A549 (cell line): ENCODE measurements around the gene HADHB. TPM values are rescaled to one million over a fixed set of nuclear protein-coding genes. Genes with fewer than 3 reads are reported as not detected.

Source experiments
- ATAC-seq, 2 experiments: fragments of 200-7000 bp in 1 of 2; fragments of >200 bp in 1 of 2; cut with Nextera tagmentation in 1 of 2; cut with Tn5 transposase in 1 of 2; 3 replicates each; pipeline versions ENCODE4 v1.8.0 to v1.9.1; 2018 to 2020; ENCODE audit warnings: mild to moderate bottlenecking in 1 of 2, moderate library complexity in 1 of 2
- CTCF ChIA-PET: fragments of 300-600 bp; sonication (Branson Sonifier 250); formaldehyde crosslinking; extraction: SDS; loops from one replicate; lab custom pipeline; 2021; ENCODE audit warnings: antibody characterized with exemption, inconsistent platforms; lab: Yijun Ruan, JAX
- POLR2A ChIA-PET: fragments of 350-600 bp; formaldehyde crosslinking; extraction: SDS; loops from one replicate; lab custom pipeline; 2021; ENCODE audit warnings: antibody characterized with exemption, inconsistent platforms; lab: Yijun Ruan, JAX
- DNase-seq, 2 experiments: peaks; one replicate each; pipeline versions ENCODE4 v3.0.0 to v3.0.0-alpha.2; 2011 to 2016; ENCODE audit warnings: low read depth in 1 of 2, low spot score in 1 of 2
- FAIRE-seq: peaks from 2 replicates; lab custom pipeline; 2011; peaks lifted over from hg19 to GRCh38; lab: Jason Lieb, UNC
- H3K27ac ChIP-seq, 2 experiments: fragments of >200 bp; sonication (Bioruptor Twin); formaldehyde crosslinking; 3 replicates each; pipeline ENCODE4 v1.5.1; 2016 to 2017
- H3K4me1 ChIP-seq: fragments of >200 bp; sonication (Bioruptor Twin); formaldehyde crosslinking; 3 replicates; pipeline ENCODE4 v1.6.1; 2016
- H3K4me2 ChIP-seq: fragments of >200 bp; sonication (Bioruptor Twin); formaldehyde crosslinking; 3 replicates; pipeline ENCODE4 v1.6.1; 2016
- H3K4me3 ChIP-seq: fragments of >200 bp; sonication (Bioruptor Twin); formaldehyde crosslinking; 3 replicates; pipeline ENCODE4 v1.5.1; 2016
- H3K9me3 ChIP-seq: fragments of >200 bp; sonication (Bioruptor Twin); formaldehyde crosslinking; 3 replicates; pipeline ENCODE4 v1.6.1; 2016
- CEBPB ChIP-seq, 2 experiments: fragments of >200 bp in 1 of 2; sonication (Bioruptor Twin) in 1 of 2; formaldehyde crosslinking in 1 of 2; IDR thresholded peaks; 2 replicates each; pipeline ENCODE4 v1.6.1; 2012 to 2016
- CHD4 ChIP-seq: fragments of 200-600 bp; sonication (generic); IDR thresholded peaks from 2 replicates; pipeline ENCODE4 v1.6.1; 2016; ENCODE audit warnings: antibody characterized with exemption, mild to moderate bottlenecking, borderline replicate concordance
- EHMT2 ChIP-seq: fragments of 200-600 bp; sonication (generic); IDR thresholded peaks from 2 replicates; pipeline ENCODE4 v1.6.1; 2016; ENCODE audit warnings: antibody characterized with exemption, low read depth, mild to moderate bottlenecking, moderate library complexity
- EP300 ChIP-seq, 2 experiments: fragments of >200 bp; sonication (Bioruptor Twin); formaldehyde crosslinking; IDR thresholded peaks; 2 replicates in 1 of 2; 3 replicates in 1 of 2; pipeline ENCODE4 v1.6.1; 2016 to 2017
- GATA3 ChIP-seq: IDR thresholded peaks from 2 replicates; pipeline ENCODE4 v1.6.1; 2012; ENCODE audit warnings: borderline replicate concordance
- HOXB5 ChIP-seq: fragments of 250-450 bp; sonication (Bioruptor Pico); IDR thresholded peaks from 2 replicates; pipeline ENCODE4 v1.5.0; 2020; ENCODE audit warnings: mild to moderate bottlenecking, moderate library complexity
- JUN ChIP-seq, 2 experiments: fragments of >200 bp; sonication (Bioruptor Twin); formaldehyde crosslinking; IDR thresholded peaks; 2 replicates in 1 of 2; 3 replicates in 1 of 2; pipeline ENCODE4 v1.6.1; 2016 to 2017
- JUNB ChIP-seq: fragments of >200 bp; sonication (Bioruptor Twin); formaldehyde crosslinking; IDR thresholded peaks from 2 replicates; pipeline ENCODE4 v1.6.1; 2016
- KDM5A ChIP-seq: fragments of 200-600 bp; sonication (generic); IDR thresholded peaks from 2 replicates; pipeline ENCODE4 v1.6.1; 2016; ENCODE audit warnings: antibody characterized with exemption, mild to moderate bottlenecking
- MAFK ChIP-seq: fragments of 450-650 bp; IDR thresholded peaks from 2 replicates; pipeline ENCODE4 v1.6.1; 2014; ENCODE audit not compliant: partially characterized antibody
- POLR2AphosphoS2 ChIP-seq: conservative IDR thresholded peaks from 2 replicates; pipeline ENCODE4 v1.6.1; 2012; ENCODE audit warnings: low read length, improper control_type of control experiment, inconsistent platforms
- RCOR1 ChIP-seq: fragments of 150-350 bp; IDR thresholded peaks from 2 replicates; pipeline ENCODE4 v1.6.1; 2014; ENCODE audit warnings: antibody characterized with exemption, low read length, low read depth
- RFX5 ChIP-seq: fragments of 450-650 bp; IDR thresholded peaks from 2 replicates; pipeline ENCODE4 v1.7.1; 2014; ENCODE audit warnings: antibody characterized with exemption, mild to moderate bottlenecking, moderate library complexity
- RNF2 ChIP-seq: fragments of 200-600 bp; sonication (generic); IDR thresholded peaks from 2 replicates; pipeline ENCODE4 v1.6.1; 2016; ENCODE audit warnings: low read depth, mild to moderate bottlenecking, antibody characterized with exemption, moderate library complexity, borderline replicate concordance
- SREBF2 ChIP-seq: fragments of 450-650 bp; IDR thresholded peaks from 2 replicates; pipeline ENCODE4 v1.6.1; 2014; ENCODE audit warnings: mild to moderate bottlenecking, moderate library complexity
- TFCP2L1 ChIP-seq: fragments of 250-450 bp; sonication (Bioruptor Pico); IDR thresholded peaks from 2 replicates; pipeline ENCODE4 v1.5.0; 2021; ENCODE audit warnings: mild to moderate bottlenecking
- ZC3H11A ChIP-seq: fragments of 450-650 bp; IDR thresholded peaks from 2 replicates; pipeline ENCODE4 v1.6.1; 2014; ENCODE audit warnings: antibody characterized with exemption, mild to moderate bottlenecking
- ZFP36 ChIP-seq: fragments of 450-650 bp; IDR thresholded peaks from 2 replicates; pipeline ENCODE4 v1.6.1; 2014; ENCODE audit warnings: borderline replicate concordance; ENCODE audit not compliant: partially characterized antibody
- ZNF302 ChIP-seq: fragments of 250-450 bp; sonication (Bioruptor Pico); IDR thresholded peaks from 2 replicates; pipeline ENCODE4 v1.9.0; 2021; ENCODE audit warnings: inconsistent platforms, mild to moderate bottlenecking, moderate library complexity
- WGBS: methylation state at CpG from one replicate; pipeline ENCODE4 v1.1.6; 2017; ENCODE audit errors: missing lambda C conversion rate; 5-methylcytosine and 5-hydroxymethylcytosine counted together
- polyA plus RNA-seq, 4 experiments: library from polyadenylated mRNA; depleted of rRNA in 3 of 4; stranded (reverse); fragments of >200 nt; fragmentation: RNase III in 1 of 4; extraction: RNeasy Plus Mini Kit Qiagen cat#74134 plus additional on column Dnase treatment in 1 of 4; gene quantifications; 2 replicates in 3 of 4; 3 replicates in 1 of 4; pipeline ENCODE4 v1.2.3, GENCODE V29; 2011 to 2017
- TF ChIP-seq, protein P1 (sequence below): fragments of 200-600 bp; sonication (generic); IDR thresholded peaks from 2 replicates; pipeline ENCODE4 v1.6.1; 2016; ENCODE audit warnings: antibody characterized with exemption, mild to moderate bottlenecking, moderate library complexity
- TF ChIP-seq, protein P2 (sequence below): IDR thresholded peaks from 2 replicates; pipeline ENCODE4 v1.6.1; 2012; ENCODE audit warnings: low read depth, borderline replicate concordance
- TF ChIP-seq, protein P3 (sequence below): fragments of 150-350 bp; IDR thresholded peaks from 2 replicates; pipeline ENCODE4 v1.6.1; 2014; ENCODE audit warnings: low read depth, mild to moderate bottlenecking, low read length
- TF ChIP-seq, protein P4 (sequence below): IDR thresholded peaks from 2 replicates; pipeline ENCODE4 v1.6.1; 2012
- TF ChIP-seq, protein P5 (sequence below): fragments of >200 bp; sonication (Bioruptor Twin); formaldehyde crosslinking; IDR thresholded peaks from 3 replicates; pipeline ENCODE4 v1.6.1; 2016
- TF ChIP-seq, protein P6 (sequence below): fragments of >200 bp; sonication (Bioruptor Twin); formaldehyde crosslinking; IDR thresholded peaks from 3 replicates; pipeline ENCODE4 v1.5.1; 2016

The HADHB gene
- polyA plus RNA-seq, 2 of the 4 experiments (the other 2 are of a cell fraction), result 95.4 to 161 TPM

DNA sequence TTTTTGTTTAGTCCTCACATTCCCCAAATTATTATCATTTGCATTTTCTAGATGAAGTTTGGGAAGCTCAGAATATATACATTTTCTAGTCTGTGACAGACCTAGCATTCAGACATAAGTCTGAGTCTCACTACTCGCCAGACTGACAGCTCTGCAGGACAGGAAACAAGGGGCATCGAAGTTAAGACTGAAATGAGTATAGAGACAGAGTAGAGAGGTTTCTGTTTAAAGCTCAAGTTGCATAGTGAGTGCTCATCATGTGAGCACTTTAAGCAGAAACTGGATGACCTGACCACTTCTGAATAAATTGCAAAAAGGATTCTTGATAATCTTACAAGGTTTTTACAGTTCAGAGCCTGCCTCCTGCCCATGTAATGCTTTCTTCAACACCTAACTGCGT is 1.1 kb downstream of the HADHB start:
- Histone ChIP-seq H3K4me3 (peak overlapping the region; percentile 74), H3K4me1 (peaks cover 28% of the 10 kb centered on the region), H3K9me3 (no peaks in the 10 kb centered on the region), H3K4me2 (peak overlapping the region; percentile 83), H3K27ac (peak overlapping the region; percentile 77 to 94; a peak in 4 of 6 replicates)
- WGBS, result 21% methylated on average over 3 of the region's 3 CpGs
- CTCF ChIA-PET, result interaction anchor here (1.9 to 5.4 kb wide), 4 partner anchors 14 to 254 kb away, joined by 4 to 44 read pairs (median 8); no protein-coding TSS in a partner anchor
- TF ChIP-seq SREBF2 (no peak), GATA3 (no peak), ZNF302 (CRISPR knock-in tag) (no peak), JUNB (no peak), ZFP36 (no peak), EHMT2 (no peak), JUN (IDR thresholded peaks at IDR 0.05) (no peak), CHD4 (no peak), RNF2 (no peak), MAFK (no peak), CEBPB (IDR thresholded peaks at IDR 0.05) (no peak), RCOR1 (no peak), EP300 (IDR thresholded peaks at IDR 0.05) (no peak), POLR2AphosphoS2 (no peak), TFCP2L1 (no peak)
- TF ChIP-seq, protein P1, sequence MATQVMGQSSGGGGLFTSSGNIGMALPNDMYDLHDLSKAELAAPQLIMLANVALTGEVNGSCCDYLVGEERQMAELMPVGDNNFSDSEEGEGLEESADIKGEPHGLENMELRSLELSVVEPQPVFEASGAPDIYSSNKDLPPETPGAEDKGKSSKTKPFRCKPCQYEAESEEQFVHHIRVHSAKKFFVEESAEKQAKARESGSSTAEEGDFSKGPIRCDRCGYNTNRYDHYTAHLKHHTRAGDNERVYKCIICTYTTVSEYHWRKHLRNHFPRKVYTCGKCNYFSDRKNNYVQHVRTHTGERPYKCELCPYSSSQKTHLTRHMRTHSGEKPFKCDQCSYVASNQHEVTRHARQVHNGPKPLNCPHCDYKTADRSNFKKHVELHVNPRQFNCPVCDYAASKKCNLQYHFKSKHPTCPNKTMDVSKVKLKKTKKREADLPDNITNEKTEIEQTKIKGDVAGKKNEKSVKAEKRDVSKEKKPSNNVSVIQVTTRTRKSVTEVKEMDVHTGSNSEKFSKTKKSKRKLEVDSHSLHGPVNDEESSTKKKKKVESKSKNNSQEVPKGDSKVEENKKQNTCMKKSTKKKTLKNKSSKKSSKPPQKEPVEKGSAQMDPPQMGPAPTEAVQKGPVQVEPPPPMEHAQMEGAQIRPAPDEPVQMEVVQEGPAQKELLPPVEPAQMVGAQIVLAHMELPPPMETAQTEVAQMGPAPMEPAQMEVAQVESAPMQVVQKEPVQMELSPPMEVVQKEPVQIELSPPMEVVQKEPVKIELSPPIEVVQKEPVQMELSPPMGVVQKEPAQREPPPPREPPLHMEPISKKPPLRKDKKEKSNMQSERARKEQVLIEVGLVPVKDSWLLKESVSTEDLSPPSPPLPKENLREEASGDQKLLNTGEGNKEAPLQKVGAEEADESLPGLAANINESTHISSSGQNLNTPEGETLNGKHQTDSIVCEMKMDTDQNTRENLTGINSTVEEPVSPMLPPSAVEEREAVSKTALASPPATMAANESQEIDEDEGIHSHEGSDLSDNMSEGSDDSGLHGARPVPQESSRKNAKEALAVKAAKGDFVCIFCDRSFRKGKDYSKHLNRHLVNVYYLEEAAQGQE, result no peak
- TF ChIP-seq, protein P2, sequence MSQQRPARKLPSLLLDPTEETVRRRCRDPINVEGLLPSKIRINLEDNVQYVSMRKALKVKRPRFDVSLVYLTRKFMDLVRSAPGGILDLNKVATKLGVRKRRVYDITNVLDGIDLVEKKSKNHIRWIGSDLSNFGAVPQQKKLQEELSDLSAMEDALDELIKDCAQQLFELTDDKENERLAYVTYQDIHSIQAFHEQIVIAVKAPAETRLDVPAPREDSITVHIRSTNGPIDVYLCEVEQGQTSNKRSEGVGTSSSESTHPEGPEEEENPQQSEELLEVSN, result no peak
- TF ChIP-seq, protein P3, sequence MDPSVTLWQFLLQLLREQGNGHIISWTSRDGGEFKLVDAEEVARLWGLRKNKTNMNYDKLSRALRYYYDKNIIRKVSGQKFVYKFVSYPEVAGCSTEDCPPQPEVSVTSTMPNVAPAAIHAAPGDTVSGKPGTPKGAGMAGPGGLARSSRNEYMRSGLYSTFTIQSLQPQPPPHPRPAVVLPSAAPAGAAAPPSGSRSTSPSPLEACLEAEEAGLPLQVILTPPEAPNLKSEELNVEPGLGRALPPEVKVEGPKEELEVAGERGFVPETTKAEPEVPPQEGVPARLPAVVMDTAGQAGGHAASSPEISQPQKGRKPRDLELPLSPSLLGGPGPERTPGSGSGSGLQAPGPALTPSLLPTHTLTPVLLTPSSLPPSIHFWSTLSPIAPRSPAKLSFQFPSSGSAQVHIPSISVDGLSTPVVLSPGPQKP, result no peak
- TF ChIP-seq, protein P4, sequence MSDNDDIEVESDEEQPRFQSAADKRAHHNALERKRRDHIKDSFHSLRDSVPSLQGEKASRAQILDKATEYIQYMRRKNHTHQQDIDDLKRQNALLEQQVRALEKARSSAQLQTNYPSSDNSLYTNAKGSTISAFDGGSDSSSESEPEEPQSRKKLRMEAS, result no peak
- TF ChIP-seq, protein P5, sequence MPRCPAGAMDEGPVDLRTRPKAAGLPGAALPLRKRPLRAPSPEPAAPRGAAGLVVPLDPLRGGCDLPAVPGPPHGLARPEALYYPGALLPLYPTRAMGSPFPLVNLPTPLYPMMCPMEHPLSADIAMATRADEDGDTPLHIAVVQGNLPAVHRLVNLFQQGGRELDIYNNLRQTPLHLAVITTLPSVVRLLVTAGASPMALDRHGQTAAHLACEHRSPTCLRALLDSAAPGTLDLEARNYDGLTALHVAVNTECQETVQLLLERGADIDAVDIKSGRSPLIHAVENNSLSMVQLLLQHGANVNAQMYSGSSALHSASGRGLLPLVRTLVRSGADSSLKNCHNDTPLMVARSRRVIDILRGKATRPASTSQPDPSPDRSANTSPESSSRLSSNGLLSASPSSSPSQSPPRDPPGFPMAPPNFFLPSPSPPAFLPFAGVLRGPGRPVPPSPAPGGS, result no peak
- FAIRE-seq, result no peak
- POLR2A ChIA-PET, result interaction anchor here (4.1 kb wide), 1 partner anchor 100 kb away, joined by 18 read pairs; the partner anchor contains the start of genes ADGRF3 and SELENOI
- DNase-seq, result no peak
- no peak for ATAC-seq

DNA sequence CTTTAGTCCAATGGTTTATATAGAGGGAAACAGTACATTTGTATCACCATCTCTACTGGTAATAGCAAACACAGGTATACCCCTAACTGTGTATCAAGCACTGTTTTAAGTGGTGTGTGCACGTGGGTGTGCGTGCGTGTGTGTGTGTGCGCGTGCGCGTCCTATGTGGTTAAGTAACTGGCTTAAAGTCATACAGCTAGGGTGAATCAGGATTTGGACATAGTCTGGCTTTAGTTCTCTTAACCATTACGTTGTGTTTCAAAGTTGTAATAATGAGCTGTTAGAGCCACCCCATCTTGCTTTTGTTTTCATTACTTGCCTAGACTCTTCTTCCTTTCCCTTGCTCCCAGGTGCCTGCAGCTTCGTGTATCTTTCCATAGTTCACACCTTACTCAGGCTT is 2.1 kb downstream of the HADHB start:
- FAIRE-seq (no peak), DNase-seq (peak in 1 of 2 experiments; percentile 28), ATAC-seq (no peak)
- 83% methylated on average over 9 of the region's 9 CpGs for WGBS
- no peak overlapping the region for H3K4me3 ChIP-seq
- H3K4me1 ChIP-seq, result peaks cover 19% of the 10 kb centered on the region; the same call in 2 of the 3 replicates
- no peak overlapping the region for H3K27ac ChIP-seq
- ChIA-PET POLR2A (interaction anchor here (4.1 kb wide), 1 partner anchor 99 kb away, joined by 18 read pairs; the partner anchor contains the start of genes ADGRF3 and SELENOI), CTCF (interaction anchor here (0.7 to 5.4 kb wide), 5 partner anchors 12 to 256 kb away, joined by 3 to 44 read pairs (median 3); no protein-coding TSS in a partner anchor)
- H3K9me3 ChIP-seq, result no peaks in the 10 kb centered on the region
- H3K4me2 ChIP-seq, result peak overlapping the region; percentile 83
- TF ChIP-seq ZC3H11A, result no peak
- TF ChIP-seq, protein P2, result no peak
- TF ChIP-seq, protein P6, sequence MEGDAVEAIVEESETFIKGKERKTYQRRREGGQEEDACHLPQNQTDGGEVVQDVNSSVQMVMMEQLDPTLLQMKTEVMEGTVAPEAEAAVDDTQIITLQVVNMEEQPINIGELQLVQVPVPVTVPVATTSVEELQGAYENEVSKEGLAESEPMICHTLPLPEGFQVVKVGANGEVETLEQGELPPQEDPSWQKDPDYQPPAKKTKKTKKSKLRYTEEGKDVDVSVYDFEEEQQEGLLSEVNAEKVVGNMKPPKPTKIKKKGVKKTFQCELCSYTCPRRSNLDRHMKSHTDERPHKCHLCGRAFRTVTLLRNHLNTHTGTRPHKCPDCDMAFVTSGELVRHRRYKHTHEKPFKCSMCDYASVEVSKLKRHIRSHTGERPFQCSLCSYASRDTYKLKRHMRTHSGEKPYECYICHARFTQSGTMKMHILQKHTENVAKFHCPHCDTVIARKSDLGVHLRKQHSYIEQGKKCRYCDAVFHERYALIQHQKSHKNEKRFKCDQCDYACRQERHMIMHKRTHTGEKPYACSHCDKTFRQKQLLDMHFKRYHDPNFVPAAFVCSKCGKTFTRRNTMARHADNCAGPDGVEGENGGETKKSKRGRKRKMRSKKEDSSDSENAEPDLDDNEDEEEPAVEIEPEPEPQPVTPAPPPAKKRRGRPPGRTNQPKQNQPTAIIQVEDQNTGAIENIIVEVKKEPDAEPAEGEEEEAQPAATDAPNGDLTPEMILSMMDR, result no peak
- TF ChIP-seq RFX5, result no peak
- TF ChIP-seq KDM5A, result no peak
- TF ChIP-seq TFCP2L1, result no peak
- no peak for TF ChIP-seq RNF2
- TF ChIP-seq, protein P3, result no peak
- TF ChIP-seq HOXB5, result no peak
